Endothelial cell of umbilical vein (primary cell): ENCODE measurements around the gene TMED8. TPM values are rescaled to one million over a fixed set of nuclear protein-coding genes. Genes with fewer than 3 reads are reported as not detected.

ENCODE experiments used
- BruUV-seq: library from RNA; stranded (reverse); fragments of 400-500 nt; replicated peaks from 2 replicates; lab custom pipeline; 2021; lab: Mats Ljungman, UMichigan
- CTCF ChIA-PET: fragments of 300-600, 350-600 bp; sonication (Branson Sonifier 250); formaldehyde crosslinking; loops from one replicate; lab custom pipeline; 2021; ENCODE audit warnings: antibody characterized with exemption, inconsistent platforms; lab: Charles Lee
- POLR2A ChIA-PET: fragments of 300-600, 350-600 bp; sonication (Branson Sonifier 250); formaldehyde crosslinking; loops from one replicate; lab custom pipeline; 2021; ENCODE audit warnings: antibody characterized with exemption, inconsistent platforms; lab: Charles Lee
- DNase-seq: peaks from one replicate; pipeline ENCODE4 v3.0.0-alpha.2; 2011; ENCODE audit warnings: low read depth, low spot score
- FAIRE-seq: peaks from 2 replicates; lab custom pipeline; 2011; peaks lifted over from hg19 to GRCh38; lab: Jason Lieb, UNC
- H2AFZ ChIP-seq: 2 replicates; pipeline ENCODE4 v1.6.0; 2012; ENCODE audit warnings: low read depth, low read length, control low read depth, inconsistent platforms
- H3K27ac ChIP-seq: 2 replicates; pipeline ENCODE4 v1.5.1; 2011; ENCODE audit warnings: low read depth, mild to moderate bottlenecking, control low read depth, low read length, moderate library complexity; ENCODE audit not compliant: insufficient read depth
- H3K27me3 ChIP-seq, 2 experiments: 2 replicates each; pipeline versions ENCODE4 v1.6.0 to v1.6.1; 2011; ENCODE audit warnings: low read length in 2 of 2, mixed read lengths in 1 of 2; ENCODE audit not compliant: control insufficient read depth in 2 of 2, insufficient read depth in 2 of 2
- H3K36me3 ChIP-seq, 2 experiments: 2 replicates in 1 of 2; 3 replicates in 1 of 2; pipeline ENCODE4 v1.5.1; 2011; ENCODE audit warnings: low read length in 2 of 2, mild to moderate bottlenecking in 1 of 2, moderate library complexity in 1 of 2; ENCODE audit not compliant: control insufficient read depth in 2 of 2, insufficient read depth in 2 of 2; ENCODE audit errors: extremely low read depth in 1 of 2
- H3K4me1 ChIP-seq: 3 replicates; pipeline ENCODE4 v1.5.1; 2011; ENCODE audit warnings: mild to moderate bottlenecking, low read length; ENCODE audit not compliant: control insufficient read depth, insufficient read depth; ENCODE audit errors: extremely low read depth
- H3K4me2 ChIP-seq: 2 replicates; pipeline ENCODE4 v1.6.1; 2011; ENCODE audit warnings: low read length, control low read depth, mixed read lengths; ENCODE audit not compliant: insufficient read depth
- H3K4me3 ChIP-seq, 3 experiments: fragments of 200-600 bp in 1 of 3; sonication (generic), shearing (Covaris generic) in 1 of 3; replicated peaks in 1 of 3; 2 replicates each; pipeline ENCODE4 v1.5.1; 2011 to 2016; ENCODE audit warnings: control low read depth in 3 of 3, low read length in 3 of 3, mild to moderate bottlenecking in 2 of 3, inconsistent platforms in 1 of 3, low read depth in 1 of 3, moderate library complexity in 1 of 3; ENCODE audit not compliant: insufficient read depth in 1 of 3
- H3K79me2 ChIP-seq: 2 replicates; pipeline ENCODE4 v1.6.0; 2012; ENCODE audit warnings: low read length, inconsistent platforms; ENCODE audit not compliant: control insufficient read depth, insufficient read depth
- H3K9ac ChIP-seq: replicated peaks from 2 replicates; pipeline ENCODE3; 2011; ENCODE audit warnings: low read length, control low read depth; ENCODE audit not compliant: insufficient read depth; ENCODE audit errors: extremely low read depth
- H3K9me1 ChIP-seq: replicated peaks from 3 replicates; pipeline ENCODE4 v1.6.0; 2011; ENCODE audit warnings: mild to moderate bottlenecking, low read length; ENCODE audit not compliant: control insufficient read depth, insufficient read depth; ENCODE audit errors: extremely low read depth
- H3K9me3 ChIP-seq: replicated peaks from 2 replicates; pipeline ENCODE4 v1.5.1; 2012; ENCODE audit warnings: low read length, inconsistent platforms; ENCODE audit not compliant: control insufficient read depth, insufficient read depth
- H4K20me1 ChIP-seq: replicated peaks from 2 replicates; pipeline ENCODE3; 2011; ENCODE audit warnings: mild to moderate bottlenecking, low read length; ENCODE audit not compliant: control insufficient read depth, insufficient read depth; ENCODE audit errors: extremely low read depth
- EZH2 ChIP-seq: IDR thresholded peaks from 2 replicates; pipeline ENCODE4 v1.6.1; 2012; ENCODE audit warnings: borderline replicate concordance, low read depth, mild to moderate bottlenecking, moderate library complexity, low read length, inconsistent platforms; ENCODE audit not compliant: severe bottlenecking
- FOS ChIP-seq: IDR thresholded peaks from 2 replicates; pipeline ENCODE4 v1.6.1; 2011; ENCODE audit warnings: mild to moderate bottlenecking, low read length, moderate library complexity, borderline replicate concordance; ENCODE audit not compliant: insufficient read depth
- GATA2 ChIP-seq: IDR thresholded peaks from 2 replicates; pipeline ENCODE4 v1.7.0; 2011; ENCODE audit warnings: low read depth, mild to moderate bottlenecking, moderate library complexity, mixed read lengths, low read length; ENCODE audit not compliant: insufficient read length, insufficient read depth
- JUN ChIP-seq: IDR thresholded peaks from 2 replicates; pipeline ENCODE4 v1.6.1; 2011; ENCODE audit warnings: borderline replicate concordance, low read depth; ENCODE audit not compliant: insufficient read length, insufficient read depth
- MYC ChIP-seq: IDR thresholded peaks from one replicate; pipeline ENCODE4 v1.6.1; 2011; ENCODE audit warnings: mild to moderate bottlenecking, low read depth, low read length
- POLR2A ChIP-seq: IDR thresholded peaks from 2 replicates; pipeline ENCODE4 v1.6.1; 2012; ENCODE audit warnings: low read depth, mild to moderate bottlenecking, control low read depth, low read length
- POLR2AphosphoS5 ChIP-seq: IDR thresholded peaks from 2 replicates; pipeline ENCODE4 v1.6.1; 2012; ENCODE audit warnings: low read depth, mild to moderate bottlenecking, control low read depth, low read length, moderate library complexity; ENCODE audit not compliant: insufficient read depth
- dilution Hi-C: fragments of 300-500 bp; cut with MboI; formaldehyde crosslinking; loops from one replicate; pipeline ENCODE4 v1.15.0; 2019; ENCODE audit warnings: low sequenced_read_pairs; ENCODE audit not compliant: extremely low pct_ligation_motif_present
- intact Hi-C: fragments of 100-400 bp; cut with micrococcal nuclease; formaldehyde crosslinking; loops from one replicate; pipeline ENCODE4 v1.10.0; 2022
- polyA plus RNA-seq, 4 experiments: library from polyadenylated mRNA; depleted of rRNA in 3 of 4; stranded (reverse) in 3 of 4; unstranded in 1 of 4; fragments of >200 nt; gene quantifications; 2 replicates each; pipeline versions ENCODE4 v1.2.1 to v1.2.3, GENCODE V29; 2011 to 2012; ENCODE audit warnings: missing spikeins in 1 of 4
- total RNA-seq: library from RNA; stranded (reverse); gene quantifications from 2 replicates; pipeline ENCODE4 v1.2.3, GENCODE V29; 2021
- TF ChIP-seq, protein P1 (sequence below): IDR thresholded peaks from 2 replicates; pipeline ENCODE4 v1.6.1; 2011; ENCODE audit not compliant: insufficient read depth, insufficient read length
- TF ChIP-seq, protein P2 (sequence below), 2 donors: IDR thresholded peaks; 1 replicate in 1 of 2; 2 replicates in 1 of 2; pipeline ENCODE4 v1.5.1; 2011; ENCODE audit warnings: low read length in 2 of 2, mild to moderate bottlenecking in 2 of 2, moderate library complexity in 2 of 2, control low read depth in 1 of 2, inconsistent platforms in 1 of 2, low read depth in 1 of 2; ENCODE audit not compliant: insufficient read depth in 1 of 2; ENCODE audit errors: extremely low read depth in 1 of 2

The TMED8 gene
- total and polyA plus RNA-seq, 2 donors (not counting 3 experiments of a cell fraction or from before 2014, with no cell fraction given) = 5.2 to 12.6 TPM

DNA sequence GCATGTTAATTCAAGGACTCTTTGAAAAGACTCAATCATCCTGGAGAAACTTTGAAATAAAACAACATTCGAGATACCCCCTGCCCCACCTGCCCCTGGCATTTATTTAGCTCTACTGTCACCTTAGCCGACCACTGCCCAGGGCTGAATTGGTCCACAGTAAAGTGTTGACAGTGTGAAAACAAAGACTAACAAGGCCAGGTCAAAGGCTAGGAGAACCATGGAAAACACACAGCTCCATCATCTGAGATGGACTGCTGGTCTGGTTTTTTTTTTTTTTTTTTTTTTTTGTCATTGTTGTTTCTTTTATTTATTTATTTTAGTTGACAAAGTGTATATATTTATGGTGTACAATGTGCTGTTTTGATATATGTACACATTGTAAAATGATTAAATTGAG lies 30.4 kb downstream of the TMED8 start:
- CTCF ChIA-PET = no interaction called here
- Histone ChIP-seq H3K4me2 (no peak overlapping the region), H3K4me1 (no peaks in the 10 kb centered on the region), H3K4me3 (no peak overlapping the region), H3K27me3 (no peaks in the 10 kb centered on the region), H3K9me3 (no peaks in the 10 kb centered on the region), H3K9me1 (no peaks in the 10 kb centered on the region), H4K20me1 (no peaks in the 10 kb centered on the region), H3K36me3 (peaks cover under 1 to 2% of the 10 kb centered on the region in 2 experiments), H3K9ac (no peak overlapping the region), H3K27ac (no peak overlapping the region), H3K79me2 (no peaks in the 10 kb centered on the region), H2AFZ (no peak overlapping the region)
- no TSS peak for BruUV-seq
- DNase-seq = no peak
- no peak for FAIRE-seq
- POLR2A ChIA-PET = interaction anchor here (0.6 kb wide), 1 partner anchor 979 kb away, joined by 3 read pairs; no protein-coding TSS in a partner anchor
- intact Hi-C loops = no loop called here
- dilution Hi-C loops = no loop called here
- TF ChIP-seq EZH2 (no peak), FOS (no peak), JUN (no peak), GATA2 (no peak), POLR2AphosphoS5 (no peak), MYC (no peak), POLR2A (no peak)
- TF ChIP-seq, protein P1, sequence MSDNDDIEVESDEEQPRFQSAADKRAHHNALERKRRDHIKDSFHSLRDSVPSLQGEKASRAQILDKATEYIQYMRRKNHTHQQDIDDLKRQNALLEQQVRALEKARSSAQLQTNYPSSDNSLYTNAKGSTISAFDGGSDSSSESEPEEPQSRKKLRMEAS = no peak
- TF ChIP-seq, protein P2, sequence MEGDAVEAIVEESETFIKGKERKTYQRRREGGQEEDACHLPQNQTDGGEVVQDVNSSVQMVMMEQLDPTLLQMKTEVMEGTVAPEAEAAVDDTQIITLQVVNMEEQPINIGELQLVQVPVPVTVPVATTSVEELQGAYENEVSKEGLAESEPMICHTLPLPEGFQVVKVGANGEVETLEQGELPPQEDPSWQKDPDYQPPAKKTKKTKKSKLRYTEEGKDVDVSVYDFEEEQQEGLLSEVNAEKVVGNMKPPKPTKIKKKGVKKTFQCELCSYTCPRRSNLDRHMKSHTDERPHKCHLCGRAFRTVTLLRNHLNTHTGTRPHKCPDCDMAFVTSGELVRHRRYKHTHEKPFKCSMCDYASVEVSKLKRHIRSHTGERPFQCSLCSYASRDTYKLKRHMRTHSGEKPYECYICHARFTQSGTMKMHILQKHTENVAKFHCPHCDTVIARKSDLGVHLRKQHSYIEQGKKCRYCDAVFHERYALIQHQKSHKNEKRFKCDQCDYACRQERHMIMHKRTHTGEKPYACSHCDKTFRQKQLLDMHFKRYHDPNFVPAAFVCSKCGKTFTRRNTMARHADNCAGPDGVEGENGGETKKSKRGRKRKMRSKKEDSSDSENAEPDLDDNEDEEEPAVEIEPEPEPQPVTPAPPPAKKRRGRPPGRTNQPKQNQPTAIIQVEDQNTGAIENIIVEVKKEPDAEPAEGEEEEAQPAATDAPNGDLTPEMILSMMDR (IDR thresholded peaks at IDR 0.05; ENCODE audit: extremely low read depth in 1 of 2, insufficient read depth in 1 of 2, low read depth in 1 of 2, low read length in 2 of 2) = no peak
